ENCODE results near the gene SH3BP5.

SH3BP5 gene

DNA sequence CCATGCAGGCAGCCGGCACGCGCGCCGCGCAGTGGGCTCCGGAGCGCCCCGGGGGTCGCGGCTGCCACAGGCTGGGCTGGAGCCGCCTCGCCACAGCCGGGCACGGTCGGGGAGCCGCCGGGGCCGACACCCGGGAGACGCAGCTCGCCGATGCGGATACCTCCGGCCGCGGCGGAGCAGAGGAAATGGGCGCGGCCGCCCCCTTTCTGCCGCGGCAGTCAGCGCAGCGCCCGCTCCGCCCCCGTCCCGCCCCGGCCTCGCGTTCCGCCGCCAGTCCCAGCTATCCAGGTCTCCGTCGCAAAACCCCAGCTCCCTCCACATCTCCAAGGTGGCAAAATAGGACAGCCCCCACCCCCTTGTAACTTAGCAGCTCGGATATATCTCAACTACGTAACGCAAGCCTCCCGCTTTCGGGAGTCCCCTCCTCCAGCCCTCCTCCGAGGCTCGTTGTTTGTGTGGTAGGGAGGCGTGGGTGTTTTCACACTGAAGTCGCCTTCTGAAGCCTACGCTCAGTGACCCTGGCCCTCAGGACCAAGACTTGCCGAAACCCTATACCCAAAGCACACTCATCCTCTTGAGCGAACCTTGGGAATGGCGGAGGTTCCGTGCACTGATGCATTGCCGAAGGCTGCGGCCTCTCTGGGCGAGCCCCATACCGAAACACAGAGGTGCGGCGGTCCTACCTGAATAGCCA is at the start of gene SH3BP5:
Gene SH3BP5 (minus strand): TSS at position 182 of the 694 bp plus-strand sequence. CDS start 178 bp downstream, at position 4.
- Histone ChIP-seq H2AFZ (ENCODE audit: low read length) (peak within 1 kb of the TSS; percentile 99), H3K79me2 (ENCODE audit: low read length) (no peaks in the 10 kb centered on the region), H4K20me1 (ENCODE audit: insufficient read depth, low read length) (no peaks in the 10 kb centered on the region), H3K9me2 (replicated peaks; ENCODE audit: insufficient read depth, low read length) (no peaks in the 10 kb centered on the region), H3K4me2 (ENCODE audit: low read depth, low read length) (peak within 1 kb of the TSS; percentile 95), H3F3A (ENCODE audit: insufficient read depth, low read length) (peaks cover 14% of the 10 kb centered on the region; the same call in 1 of the 2 replicates), H3K4me1 (ENCODE audit: low read length) (peaks cover 27% of the 10 kb centered on the region), H3K27ac (ENCODE audit: low read length) (no peak within 1 kb of the TSS), H3K4me3 (ENCODE audit: low read length) (peak within 1 kb of the TSS; percentile 95), H3K36me3 (replicated peaks; ENCODE audit: insufficient read depth, low read length) (no peaks in the 10 kb centered on the region), H3K27me3 (replicated peaks; ENCODE audit: insufficient read depth, low read length) (no peaks in the 10 kb centered on the region), H3K9ac (ENCODE audit: low read length) (peak within 1 kb of the TSS; percentile 62), H3K9me3 (replicated peaks; ENCODE audit: insufficient read depth, low read length) (no peaks in the 10 kb centered on the region)
- peak; percentile 78 for DNase-seq
- no peak for TF ChIP-seq EZH2phosphoT487 (IDR thresholded peaks at IDR 0.05; ENCODE audit: low read length)
- TF ChIP-seq, protein P1, sequence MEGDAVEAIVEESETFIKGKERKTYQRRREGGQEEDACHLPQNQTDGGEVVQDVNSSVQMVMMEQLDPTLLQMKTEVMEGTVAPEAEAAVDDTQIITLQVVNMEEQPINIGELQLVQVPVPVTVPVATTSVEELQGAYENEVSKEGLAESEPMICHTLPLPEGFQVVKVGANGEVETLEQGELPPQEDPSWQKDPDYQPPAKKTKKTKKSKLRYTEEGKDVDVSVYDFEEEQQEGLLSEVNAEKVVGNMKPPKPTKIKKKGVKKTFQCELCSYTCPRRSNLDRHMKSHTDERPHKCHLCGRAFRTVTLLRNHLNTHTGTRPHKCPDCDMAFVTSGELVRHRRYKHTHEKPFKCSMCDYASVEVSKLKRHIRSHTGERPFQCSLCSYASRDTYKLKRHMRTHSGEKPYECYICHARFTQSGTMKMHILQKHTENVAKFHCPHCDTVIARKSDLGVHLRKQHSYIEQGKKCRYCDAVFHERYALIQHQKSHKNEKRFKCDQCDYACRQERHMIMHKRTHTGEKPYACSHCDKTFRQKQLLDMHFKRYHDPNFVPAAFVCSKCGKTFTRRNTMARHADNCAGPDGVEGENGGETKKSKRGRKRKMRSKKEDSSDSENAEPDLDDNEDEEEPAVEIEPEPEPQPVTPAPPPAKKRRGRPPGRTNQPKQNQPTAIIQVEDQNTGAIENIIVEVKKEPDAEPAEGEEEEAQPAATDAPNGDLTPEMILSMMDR (IDR thresholded peaks at IDR 0.05; ENCODE audit: low read length): peak; percentile 51

- H3K27me3 ChIP-seq (replicated peaks; ENCODE audit: insufficient read depth, low read length): no peaks in the 10 kb centered on the region
- no peaks in the 10 kb centered on the region for H3K79me2 ChIP-seq (ENCODE audit: low read length)
- H3K36me3 ChIP-seq (replicated peaks; ENCODE audit: insufficient read depth, low read length): no peaks in the 10 kb centered on the region
- H3K9me2 ChIP-seq (replicated peaks; ENCODE audit: insufficient read depth, low read length): no peaks in the 10 kb centered on the region
- no peak overlapping the region for H3K9ac ChIP-seq (ENCODE audit: low read length)
- no peak overlapping the region for H2AFZ ChIP-seq (ENCODE audit: low read length)
- peaks cover 26% of the 10 kb centered on the region for H3F3A ChIP-seq (ENCODE audit: insufficient read depth, low read length)
- no peak overlapping the region for H3K4me3 ChIP-seq (ENCODE audit: low read length)
- H3K27ac ChIP-seq (ENCODE audit: low read length): no peak overlapping the region
- H4K20me1 ChIP-seq (ENCODE audit: insufficient read depth, low read length): no peaks in the 10 kb centered on the region
- H3K9me3 ChIP-seq (replicated peaks; ENCODE audit: insufficient read depth, low read length): no peaks in the 10 kb centered on the region
- no peak overlapping the region for H3K4me2 ChIP-seq (ENCODE audit: low read depth, low read length)
- no peak for DNase-seq
- TF ChIP-seq, protein P1 (IDR thresholded peaks at IDR 0.05; ENCODE audit: low read length): no peak
- TF ChIP-seq EZH2phosphoT487 (IDR thresholded peaks at IDR 0.05; ENCODE audit: low read length): no peak
- no peak for TF ChIP-seq EZH2 (optimal IDR thresholded peaks at IDR 0.05; ENCODE audit: low read depth, low read length)
- H3K4me1 ChIP-seq (ENCODE audit: low read length): peaks cover 30% of the 10 kb centered on the region
Measured at GRCh38 chr3:15380980-15381890, 48.8 kb upstream of the SH3BP5 start.

GRCh38 chr3:15377961-15378791 is 45.8 kb upstream of the SH3BP5 start:
- Histone ChIP-seq H3K4me1 (ENCODE audit: low read length) (peaks cover 3% of the 10 kb centered on the region; the same call in 1 of the 2 replicates), H3K4me2 (ENCODE audit: low read depth, low read length) (peak overlapping the region; percentile 39; the same call in 1 of the 2 replicates), H3K27ac (ENCODE audit: low read length) (peak overlapping the region; percentile 43; the same call in 1 of the 2 replicates), H3K9ac (ENCODE audit: low read length) (peak overlapping the region; percentile 6; the same call in 1 of the 2 replicates), H3K9me3 (replicated peaks; ENCODE audit: insufficient read depth, low read length) (no peaks in the 10 kb centered on the region), H3K27me3 (replicated peaks; ENCODE audit: insufficient read depth, low read length) (no peaks in the 10 kb centered on the region), H2AFZ (ENCODE audit: low read length) (peak overlapping the region; percentile 78), H3K9me2 (replicated peaks; ENCODE audit: insufficient read depth, low read length) (no peaks in the 10 kb centered on the region), H3K4me3 (ENCODE audit: low read length) (no peak overlapping the region), H3F3A (ENCODE audit: insufficient read depth, low read length) (no peaks in the 10 kb centered on the region), H4K20me1 (ENCODE audit: insufficient read depth, low read length) (no peaks in the 10 kb centered on the region), H3K36me3 (replicated peaks; ENCODE audit: insufficient read depth, low read length) (no peaks in the 10 kb centered on the region), H3K79me2 (ENCODE audit: low read length) (no peaks in the 10 kb centered on the region)
- DNase-seq: peak; percentile 96
- TF ChIP-seq EZH2 (optimal IDR thresholded peaks at IDR 0.05; ENCODE audit: low read depth, low read length) (no peak), EZH2phosphoT487 (IDR thresholded peaks at IDR 0.05; ENCODE audit: low read length) (no peak)
- TF ChIP-seq, protein P1 (IDR thresholded peaks at IDR 0.05; ENCODE audit: low read length): peak; percentile 88
